IMR-90 (cell line): Measurements from ENCODE around the gene FCSK.

Experiments
- BHLHE40 ChIP-seq: fragments of 150-350 bp; IDR thresholded peaks from 2 replicates; pipeline ENCODE4 v1.6.1; 2016; ENCODE audit warnings: mild to moderate bottlenecking, low read depth, low read length
- CEBPB ChIP-seq: IDR thresholded peaks from 2 replicates; pipeline ENCODE4 v1.6.1; 2012; ENCODE audit warnings: low read depth, low read length, improper control_type of control experiment
- CHD1 ChIP-seq: IDR thresholded peaks from 2 replicates; pipeline ENCODE4 v1.6.1; 2012; ENCODE audit warnings: low read depth, low read length, improper control_type of control experiment
- CTCF ChIP-seq: conservative IDR thresholded peaks from 2 replicates; pipeline ENCODE4 v1.5.1; 2012; ENCODE audit warnings: mild to moderate bottlenecking, low read depth, low read length, improper control_type of control experiment
- MAFK ChIP-seq: IDR thresholded peaks from 2 replicates; pipeline ENCODE4 v1.6.1; 2012; ENCODE audit warnings: low read depth, low read length, improper control_type of control experiment
- MXI1 ChIP-seq: IDR thresholded peaks from 2 replicates; pipeline ENCODE4 v1.6.1; 2012; ENCODE audit warnings: low read depth, mild to moderate bottlenecking, low read length, moderate library complexity, borderline replicate concordance
- NFE2L2 ChIP-seq: fragments of 150-350 bp; IDR thresholded peaks from 2 replicates; pipeline ENCODE4 v1.6.1; 2016; ENCODE audit warnings: low read depth, mild to moderate bottlenecking, low read length
- POLR2A ChIP-seq: IDR thresholded peaks from 2 replicates; pipeline ENCODE4 v1.6.1; 2012; ENCODE audit warnings: mild to moderate bottlenecking, low read depth, low read length
- RAD21 ChIP-seq: IDR thresholded peaks from 2 replicates; pipeline ENCODE4 v1.6.1; 2012; ENCODE audit warnings: low read length, improper control_type of control experiment
- RCOR1 ChIP-seq: IDR thresholded peaks from 2 replicates; pipeline ENCODE4 v1.6.1; 2012; ENCODE audit warnings: mild to moderate bottlenecking, low read length, improper control_type of control experiment; ENCODE audit not compliant: insufficient replicate concordance
- SMC3 ChIP-seq: fragments of 150-350 bp; IDR thresholded peaks from 2 replicates; pipeline ENCODE4 v1.6.1; 2016; ENCODE audit warnings: low read depth, mild to moderate bottlenecking, antibody characterized with exemption, low read length, moderate library complexity

DNA sequence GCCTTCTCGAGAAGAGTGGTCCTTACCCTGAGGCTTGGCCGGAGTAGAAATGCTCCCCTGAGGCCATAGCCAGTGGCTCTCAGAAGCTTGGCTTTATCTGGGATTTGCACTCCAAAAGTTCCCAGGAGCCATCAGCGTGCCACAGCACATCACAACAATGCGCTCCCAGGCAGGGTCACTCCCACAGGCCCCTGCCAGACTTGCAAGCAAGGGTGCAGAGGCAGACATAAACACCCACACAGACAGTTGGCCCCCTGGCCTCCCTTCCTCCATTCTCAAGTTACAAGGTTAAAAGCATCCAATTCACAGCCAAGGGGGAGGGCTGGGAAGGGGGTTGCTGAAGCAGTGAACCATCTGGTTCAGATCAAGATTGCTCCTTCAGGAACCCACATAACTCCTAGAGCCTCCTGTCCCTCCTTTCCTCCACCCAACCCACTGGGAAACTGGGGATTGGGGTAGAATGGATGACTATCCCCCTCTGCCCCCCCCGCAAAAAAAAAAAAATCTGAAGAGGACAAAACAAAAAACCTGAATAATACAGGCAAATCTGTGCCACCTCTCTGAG, 17.3 kb upstream of the FCSK start:
- no peak for TF ChIP-seq CTCF
- no peak for TF ChIP-seq MAFK
- peak; percentile 11 for TF ChIP-seq RCOR1
- no peak for TF ChIP-seq CHD1
- 0 out of 2 replicates have a peak, but pooled peaks have one; percentile 24 for TF ChIP-seq MXI1
- peak; percentile 46; the same call in 1 of the 2 replicates for TF ChIP-seq POLR2A
- TF ChIP-seq BHLHE40 = no peak
- 0 out of 2 replicates have a peak, but pooled peaks have one; percentile 4 for TF ChIP-seq NFE2L2
- no peak for TF ChIP-seq SMC3
- TF ChIP-seq RAD21 = no peak; the same call in 1 of the 2 replicates
- TF ChIP-seq CEBPB = no peak
